SU-DHL-6 (cell line): ENCODE data around the gene RBM3.

ENCODE experiments used
- EZH2phosphoT487 ChIP-seq: fragments of 200-600 bp; sonication (generic), shearing (Covaris generic); conservative IDR thresholded peaks from 2 replicates; pipeline ENCODE4 v1.6.1; 2018; ENCODE audit warnings: mild to moderate bottlenecking, antibody characterized with exemption, low read length, moderate library complexity, mixed read lengths
- TF ChIP-seq, protein P1 (sequence below): fragments of 200-600 bp; sonication (generic); IDR thresholded peaks from one replicate; pipeline ENCODE4 v1.5.1; 2017; ENCODE audit warnings: antibody characterized with exemption, mild to moderate bottlenecking, low read length, moderate library complexity; ENCODE audit not compliant: insufficient read depth, poor library complexity, severe bottlenecking

DNA sequence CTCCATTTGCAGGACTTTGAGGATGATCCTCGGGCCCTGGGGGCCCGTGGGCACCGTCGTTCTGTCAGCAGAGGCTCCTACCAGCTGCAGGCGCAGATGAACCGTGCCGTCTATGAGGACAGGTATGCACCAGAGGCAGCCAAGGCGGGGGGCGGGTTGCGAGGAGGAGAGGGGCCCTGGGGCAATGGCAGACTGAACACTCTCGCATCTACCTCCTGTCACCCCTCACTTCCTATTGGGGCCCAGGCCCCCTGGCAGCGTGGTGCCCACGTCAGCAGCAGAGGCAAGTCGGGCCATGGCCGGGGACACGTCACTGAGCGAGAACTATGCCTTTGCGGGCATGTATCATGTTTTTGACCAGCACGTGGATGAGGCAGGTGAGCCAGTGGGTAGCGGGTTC lies 25.1 kb downstream of the RBM3 start:
- TF ChIP-seq, protein P1, sequence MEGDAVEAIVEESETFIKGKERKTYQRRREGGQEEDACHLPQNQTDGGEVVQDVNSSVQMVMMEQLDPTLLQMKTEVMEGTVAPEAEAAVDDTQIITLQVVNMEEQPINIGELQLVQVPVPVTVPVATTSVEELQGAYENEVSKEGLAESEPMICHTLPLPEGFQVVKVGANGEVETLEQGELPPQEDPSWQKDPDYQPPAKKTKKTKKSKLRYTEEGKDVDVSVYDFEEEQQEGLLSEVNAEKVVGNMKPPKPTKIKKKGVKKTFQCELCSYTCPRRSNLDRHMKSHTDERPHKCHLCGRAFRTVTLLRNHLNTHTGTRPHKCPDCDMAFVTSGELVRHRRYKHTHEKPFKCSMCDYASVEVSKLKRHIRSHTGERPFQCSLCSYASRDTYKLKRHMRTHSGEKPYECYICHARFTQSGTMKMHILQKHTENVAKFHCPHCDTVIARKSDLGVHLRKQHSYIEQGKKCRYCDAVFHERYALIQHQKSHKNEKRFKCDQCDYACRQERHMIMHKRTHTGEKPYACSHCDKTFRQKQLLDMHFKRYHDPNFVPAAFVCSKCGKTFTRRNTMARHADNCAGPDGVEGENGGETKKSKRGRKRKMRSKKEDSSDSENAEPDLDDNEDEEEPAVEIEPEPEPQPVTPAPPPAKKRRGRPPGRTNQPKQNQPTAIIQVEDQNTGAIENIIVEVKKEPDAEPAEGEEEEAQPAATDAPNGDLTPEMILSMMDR: no peak
- TF ChIP-seq EZH2phosphoT487: no peak
